Esophagus muscularis mucosa (tissue), 3 donors: ENCODE measurements around the gene OSBPL7.

ENCODE experiments used
- POLR2AphosphoS5 ChIP-seq, 2 donors: sonication (generic); formaldehyde crosslinking; IDR thresholded peaks; one replicate each; pipeline ENCODE4 v1.6.1; 2017; ENCODE audit warnings: antibody characterized with exemption in 2 of 2
- TF ChIP-seq, protein P1 (sequence below), 3 experiments: fragments of 200-600 bp in 2 of 3; fragments of 450-650 bp in 1 of 3; sonication (generic) in 2 of 3; IDR thresholded peaks; one replicate each; pipeline ENCODE4 v1.5.1; 2017 to 2019; ENCODE audit warnings: antibody characterized with exemption in 3 of 3, mild to moderate bottlenecking in 2 of 3, moderate library complexity in 1 of 3

DNA sequence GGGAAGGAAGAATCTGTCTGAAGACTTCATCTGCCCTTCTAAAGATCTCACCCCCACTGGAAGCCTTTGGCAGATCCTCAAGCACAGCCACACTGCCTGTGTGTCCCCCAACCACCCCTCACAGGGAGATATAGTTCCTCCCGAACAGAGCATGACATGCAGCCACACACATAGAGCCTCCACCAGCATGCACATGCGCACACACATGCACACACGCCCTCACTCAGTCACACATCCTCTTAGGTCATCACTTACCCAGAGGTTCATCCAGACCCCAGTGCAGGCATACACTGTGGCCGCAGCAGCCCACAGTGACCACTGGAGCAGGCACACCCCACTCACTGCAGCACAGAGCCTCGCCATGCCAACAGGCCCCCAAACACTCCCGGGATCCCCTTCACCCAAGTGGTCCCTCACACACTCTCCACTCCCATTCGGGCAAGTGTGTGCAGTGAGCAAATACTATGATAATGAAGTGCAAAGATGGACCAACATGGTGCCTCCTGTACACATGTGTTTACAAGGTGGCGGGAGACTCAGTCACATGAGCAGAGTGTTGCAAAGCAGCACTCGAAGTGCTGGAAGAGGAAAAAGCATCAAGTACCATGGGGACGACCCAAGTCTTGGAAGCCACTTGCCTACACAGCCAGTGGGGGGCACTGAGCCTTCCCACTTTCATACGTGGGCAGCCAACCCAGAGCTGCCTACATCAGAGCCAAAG is 46.4 kb upstream of the OSBPL7 start:
- TF ChIP-seq, protein P1, sequence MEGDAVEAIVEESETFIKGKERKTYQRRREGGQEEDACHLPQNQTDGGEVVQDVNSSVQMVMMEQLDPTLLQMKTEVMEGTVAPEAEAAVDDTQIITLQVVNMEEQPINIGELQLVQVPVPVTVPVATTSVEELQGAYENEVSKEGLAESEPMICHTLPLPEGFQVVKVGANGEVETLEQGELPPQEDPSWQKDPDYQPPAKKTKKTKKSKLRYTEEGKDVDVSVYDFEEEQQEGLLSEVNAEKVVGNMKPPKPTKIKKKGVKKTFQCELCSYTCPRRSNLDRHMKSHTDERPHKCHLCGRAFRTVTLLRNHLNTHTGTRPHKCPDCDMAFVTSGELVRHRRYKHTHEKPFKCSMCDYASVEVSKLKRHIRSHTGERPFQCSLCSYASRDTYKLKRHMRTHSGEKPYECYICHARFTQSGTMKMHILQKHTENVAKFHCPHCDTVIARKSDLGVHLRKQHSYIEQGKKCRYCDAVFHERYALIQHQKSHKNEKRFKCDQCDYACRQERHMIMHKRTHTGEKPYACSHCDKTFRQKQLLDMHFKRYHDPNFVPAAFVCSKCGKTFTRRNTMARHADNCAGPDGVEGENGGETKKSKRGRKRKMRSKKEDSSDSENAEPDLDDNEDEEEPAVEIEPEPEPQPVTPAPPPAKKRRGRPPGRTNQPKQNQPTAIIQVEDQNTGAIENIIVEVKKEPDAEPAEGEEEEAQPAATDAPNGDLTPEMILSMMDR (IDR thresholded peaks at IDR 0.05), result no peak
- no peak for TF ChIP-seq POLR2AphosphoS5 (IDR thresholded peaks at IDR 0.05)
